Endothelial cell of umbilical vein (primary cell): ENCODE data around the gene TPBG. TPM values are rescaled to one million over a fixed set of nuclear protein-coding genes. Genes with fewer than 3 reads are reported as not detected.

ENCODE experiments used
- BruUV-seq: library from RNA; stranded (reverse); fragments of 400-500 nt; replicated peaks from 2 replicates; lab custom pipeline; 2021; lab: Mats Ljungman, UMichigan
- CTCF ChIA-PET: fragments of 300-600, 350-600 bp; sonication (Branson Sonifier 250); formaldehyde crosslinking; loops from one replicate; lab custom pipeline; 2021; ENCODE audit warnings: antibody characterized with exemption, inconsistent platforms; lab: Charles Lee
- POLR2A ChIA-PET: fragments of 300-600, 350-600 bp; sonication (Branson Sonifier 250); formaldehyde crosslinking; loops from one replicate; lab custom pipeline; 2021; ENCODE audit warnings: antibody characterized with exemption, inconsistent platforms; lab: Charles Lee
- DNase-seq: peaks from one replicate; pipeline ENCODE4 v3.0.0-alpha.2; 2011; ENCODE audit warnings: low read depth, low spot score
- FAIRE-seq: peaks from 2 replicates; lab custom pipeline; 2011; peaks lifted over from hg19 to GRCh38; lab: Jason Lieb, UNC
- H2AFZ ChIP-seq: 2 replicates; pipeline ENCODE4 v1.6.0; 2012; ENCODE audit warnings: low read depth, low read length, control low read depth, inconsistent platforms
- H3K27ac ChIP-seq: 2 replicates; pipeline ENCODE4 v1.5.1; 2011; ENCODE audit warnings: low read depth, mild to moderate bottlenecking, control low read depth, low read length, moderate library complexity; ENCODE audit not compliant: insufficient read depth
- H3K27me3 ChIP-seq, 2 experiments: 2 replicates each; pipeline versions ENCODE4 v1.6.0 to v1.6.1; 2011; ENCODE audit warnings: low read length in 2 of 2, mixed read lengths in 1 of 2; ENCODE audit not compliant: control insufficient read depth in 2 of 2, insufficient read depth in 2 of 2
- H3K36me3 ChIP-seq, 2 experiments: 2 replicates in 1 of 2; 3 replicates in 1 of 2; pipeline ENCODE4 v1.5.1; 2011; ENCODE audit warnings: low read length in 2 of 2, mild to moderate bottlenecking in 1 of 2, moderate library complexity in 1 of 2; ENCODE audit not compliant: control insufficient read depth in 2 of 2, insufficient read depth in 2 of 2; ENCODE audit errors: extremely low read depth in 1 of 2
- H3K4me1 ChIP-seq: 3 replicates; pipeline ENCODE4 v1.5.1; 2011; ENCODE audit warnings: mild to moderate bottlenecking, low read length; ENCODE audit not compliant: control insufficient read depth, insufficient read depth; ENCODE audit errors: extremely low read depth
- H3K4me2 ChIP-seq: 2 replicates; pipeline ENCODE4 v1.6.1; 2011; ENCODE audit warnings: low read length, control low read depth, mixed read lengths; ENCODE audit not compliant: insufficient read depth
- H3K4me3 ChIP-seq, 3 experiments: fragments of 200-600 bp in 1 of 3; sonication (generic), shearing (Covaris generic) in 1 of 3; replicated peaks in 1 of 3; 2 replicates each; pipeline ENCODE4 v1.5.1; 2011 to 2016; ENCODE audit warnings: control low read depth in 3 of 3, low read length in 3 of 3, mild to moderate bottlenecking in 2 of 3, inconsistent platforms in 1 of 3, low read depth in 1 of 3, moderate library complexity in 1 of 3; ENCODE audit not compliant: insufficient read depth in 1 of 3
- H3K79me2 ChIP-seq: 2 replicates; pipeline ENCODE4 v1.6.0; 2012; ENCODE audit warnings: low read length, inconsistent platforms; ENCODE audit not compliant: control insufficient read depth, insufficient read depth
- H3K9ac ChIP-seq: replicated peaks from 2 replicates; pipeline ENCODE3; 2011; ENCODE audit warnings: low read length, control low read depth; ENCODE audit not compliant: insufficient read depth; ENCODE audit errors: extremely low read depth
- H3K9me1 ChIP-seq: replicated peaks from 3 replicates; pipeline ENCODE4 v1.6.0; 2011; ENCODE audit warnings: mild to moderate bottlenecking, low read length; ENCODE audit not compliant: control insufficient read depth, insufficient read depth; ENCODE audit errors: extremely low read depth
- H3K9me3 ChIP-seq: replicated peaks from 2 replicates; pipeline ENCODE4 v1.5.1; 2012; ENCODE audit warnings: low read length, inconsistent platforms; ENCODE audit not compliant: control insufficient read depth, insufficient read depth
- H4K20me1 ChIP-seq: replicated peaks from 2 replicates; pipeline ENCODE3; 2011; ENCODE audit warnings: mild to moderate bottlenecking, low read length; ENCODE audit not compliant: control insufficient read depth, insufficient read depth; ENCODE audit errors: extremely low read depth
- EZH2 ChIP-seq: IDR thresholded peaks from 2 replicates; pipeline ENCODE4 v1.6.1; 2012; ENCODE audit warnings: borderline replicate concordance, low read depth, mild to moderate bottlenecking, moderate library complexity, low read length, inconsistent platforms; ENCODE audit not compliant: severe bottlenecking
- FOS ChIP-seq: IDR thresholded peaks from 2 replicates; pipeline ENCODE4 v1.6.1; 2011; ENCODE audit warnings: mild to moderate bottlenecking, low read length, moderate library complexity, borderline replicate concordance; ENCODE audit not compliant: insufficient read depth
- GATA2 ChIP-seq: IDR thresholded peaks from 2 replicates; pipeline ENCODE4 v1.7.0; 2011; ENCODE audit warnings: low read depth, mild to moderate bottlenecking, moderate library complexity, mixed read lengths, low read length; ENCODE audit not compliant: insufficient read length, insufficient read depth
- JUN ChIP-seq: IDR thresholded peaks from 2 replicates; pipeline ENCODE4 v1.6.1; 2011; ENCODE audit warnings: borderline replicate concordance, low read depth; ENCODE audit not compliant: insufficient read length, insufficient read depth
- MAX ChIP-seq: IDR thresholded peaks from 2 replicates; pipeline ENCODE4 v1.6.1; 2011; ENCODE audit not compliant: insufficient read depth, insufficient read length
- MYC ChIP-seq: IDR thresholded peaks from one replicate; pipeline ENCODE4 v1.6.1; 2011; ENCODE audit warnings: mild to moderate bottlenecking, low read depth, low read length
- POLR2A ChIP-seq: IDR thresholded peaks from 2 replicates; pipeline ENCODE4 v1.6.1; 2012; ENCODE audit warnings: low read depth, mild to moderate bottlenecking, control low read depth, low read length
- POLR2AphosphoS5 ChIP-seq: IDR thresholded peaks from 2 replicates; pipeline ENCODE4 v1.6.1; 2012; ENCODE audit warnings: low read depth, mild to moderate bottlenecking, control low read depth, low read length, moderate library complexity; ENCODE audit not compliant: insufficient read depth
- dilution Hi-C: fragments of 300-500 bp; cut with MboI; formaldehyde crosslinking; loops from one replicate; pipeline ENCODE4 v1.15.0; 2019; ENCODE audit warnings: low sequenced_read_pairs; ENCODE audit not compliant: extremely low pct_ligation_motif_present
- intact Hi-C: fragments of 100-400 bp; cut with micrococcal nuclease; formaldehyde crosslinking; loops from one replicate; pipeline ENCODE4 v1.10.0; 2022
- polyA plus RNA-seq, 4 experiments: library from polyadenylated mRNA; depleted of rRNA in 3 of 4; stranded (reverse) in 3 of 4; unstranded in 1 of 4; fragments of >200 nt; gene quantifications; 2 replicates each; pipeline versions ENCODE4 v1.2.1 to v1.2.3, GENCODE V29; 2011 to 2012; ENCODE audit warnings: missing spikeins in 1 of 4
- total RNA-seq: library from RNA; stranded (reverse); gene quantifications from 2 replicates; pipeline ENCODE4 v1.2.3, GENCODE V29; 2021
- TF ChIP-seq, protein P1 (sequence below), 2 donors: IDR thresholded peaks; 1 replicate in 1 of 2; 2 replicates in 1 of 2; pipeline ENCODE4 v1.5.1; 2011; ENCODE audit warnings: low read length in 2 of 2, mild to moderate bottlenecking in 2 of 2, moderate library complexity in 2 of 2, control low read depth in 1 of 2, inconsistent platforms in 1 of 2, low read depth in 1 of 2; ENCODE audit not compliant: insufficient read depth in 1 of 2; ENCODE audit errors: extremely low read depth in 1 of 2

The TPBG gene
- total and polyA plus RNA-seq, 2 donors (not counting 3 experiments of a cell fraction or from before 2014, with no cell fraction given) = 7.5 to 9.0 TPM

GRCh38 chr6:82413868-82414267 is 50.3 kb downstream of the TPBG start:
- Histone ChIP-seq H3K4me2 (no peak overlapping the region), H3K4me3 (no peak overlapping the region), H4K20me1 (no peaks in the 10 kb centered on the region), H3K36me3 (no peaks in the 10 kb centered on the region), H3K27ac (no peak overlapping the region), H3K4me1 (no peaks in the 10 kb centered on the region), H3K9ac (no peak overlapping the region), H3K9me1 (no peaks in the 10 kb centered on the region), H2AFZ (no peak overlapping the region), H3K79me2 (no peaks in the 10 kb centered on the region), H3K27me3 (no peaks in the 10 kb centered on the region), H3K9me3 (no peaks in the 10 kb centered on the region)
- FAIRE-seq = no peak
- ChIA-PET CTCF (no interaction called here), POLR2A (no interaction called here)
- intact Hi-C loops (no loop called here), dilution Hi-C loops (no loop called here)
- TF ChIP-seq FOS = no peak
- TF ChIP-seq MAX = no peak
- TF ChIP-seq GATA2 = no peak
- no peak for TF ChIP-seq MYC
- no peak for TF ChIP-seq POLR2AphosphoS5
- TF ChIP-seq EZH2 = no peak
- no peak for TF ChIP-seq JUN
- no peak for TF ChIP-seq POLR2A
- TF ChIP-seq, protein P1, sequence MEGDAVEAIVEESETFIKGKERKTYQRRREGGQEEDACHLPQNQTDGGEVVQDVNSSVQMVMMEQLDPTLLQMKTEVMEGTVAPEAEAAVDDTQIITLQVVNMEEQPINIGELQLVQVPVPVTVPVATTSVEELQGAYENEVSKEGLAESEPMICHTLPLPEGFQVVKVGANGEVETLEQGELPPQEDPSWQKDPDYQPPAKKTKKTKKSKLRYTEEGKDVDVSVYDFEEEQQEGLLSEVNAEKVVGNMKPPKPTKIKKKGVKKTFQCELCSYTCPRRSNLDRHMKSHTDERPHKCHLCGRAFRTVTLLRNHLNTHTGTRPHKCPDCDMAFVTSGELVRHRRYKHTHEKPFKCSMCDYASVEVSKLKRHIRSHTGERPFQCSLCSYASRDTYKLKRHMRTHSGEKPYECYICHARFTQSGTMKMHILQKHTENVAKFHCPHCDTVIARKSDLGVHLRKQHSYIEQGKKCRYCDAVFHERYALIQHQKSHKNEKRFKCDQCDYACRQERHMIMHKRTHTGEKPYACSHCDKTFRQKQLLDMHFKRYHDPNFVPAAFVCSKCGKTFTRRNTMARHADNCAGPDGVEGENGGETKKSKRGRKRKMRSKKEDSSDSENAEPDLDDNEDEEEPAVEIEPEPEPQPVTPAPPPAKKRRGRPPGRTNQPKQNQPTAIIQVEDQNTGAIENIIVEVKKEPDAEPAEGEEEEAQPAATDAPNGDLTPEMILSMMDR (IDR thresholded peaks at IDR 0.05; ENCODE audit: extremely low read depth in 1 of 2, insufficient read depth in 1 of 2, low read depth in 1 of 2, low read length in 2 of 2) = no peak
- DNase-seq = no peak
- BruUV-seq = no TSS peak
